GM21576 (cell line): ENCODE results near the gene PRDM15.

Source experiments
- ATAC-seq: cut with Tn5 transposase; IDR thresholded peaks from one replicate; pipeline ENCODE4 v1.9.1; 2021; ENCODE audit warnings: mild to moderate bottlenecking, moderate library complexity; ENCODE audit not compliant: unreplicated experiment

Gene PRDM15

DNA sequence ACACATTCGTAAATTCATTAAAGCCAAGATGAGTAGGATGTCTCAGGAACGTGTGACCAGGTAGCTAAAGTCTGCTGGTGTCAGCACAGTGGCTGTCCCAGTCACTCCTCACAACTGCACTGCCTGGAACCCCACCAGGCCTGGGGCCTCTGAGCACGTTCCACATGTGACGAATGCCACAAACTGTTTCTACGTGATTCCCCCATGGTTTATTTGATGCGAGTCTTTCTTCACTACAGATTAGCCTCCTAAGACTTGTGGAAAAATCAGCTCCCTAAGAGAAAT is 33.2 kb downstream of the PRDM15 start:
- no peak for ATAC-seq

DNA sequence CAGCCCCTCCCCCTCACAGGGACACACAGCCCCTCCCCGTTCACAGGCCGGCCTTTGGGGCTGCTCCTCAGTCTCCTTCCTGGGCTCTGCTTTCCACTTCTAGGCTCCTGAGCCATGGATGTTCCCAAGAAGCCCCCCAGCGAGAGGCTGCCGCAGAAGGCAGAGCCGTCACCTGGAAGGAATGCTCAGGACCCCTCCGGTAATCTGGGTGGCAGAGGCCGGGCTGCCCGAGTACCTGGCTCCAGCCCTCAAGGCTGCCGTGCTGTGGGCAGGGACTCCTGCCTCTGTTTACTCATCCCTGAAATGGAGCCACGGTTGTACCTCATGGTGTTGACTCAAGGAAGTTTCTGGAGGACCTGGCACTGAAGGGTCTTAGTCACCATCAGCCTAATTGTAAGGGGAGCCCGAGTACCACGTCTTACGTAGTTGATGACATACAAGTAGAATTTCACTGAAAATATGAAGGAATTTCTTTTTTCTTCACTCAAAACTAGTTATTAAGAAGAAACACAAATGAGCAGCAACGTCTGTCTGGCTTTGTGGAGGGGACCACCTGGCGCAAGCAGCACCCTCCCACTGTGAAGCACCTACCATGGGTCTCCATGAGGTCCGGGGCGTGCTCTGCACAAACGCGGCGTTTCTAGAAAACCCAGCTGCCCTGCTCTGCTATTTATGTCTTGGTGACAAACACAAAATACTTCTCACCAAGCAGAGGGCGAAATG is 33.7 kb downstream of the PRDM15 start:
- no peak for ATAC-seq

DNA sequence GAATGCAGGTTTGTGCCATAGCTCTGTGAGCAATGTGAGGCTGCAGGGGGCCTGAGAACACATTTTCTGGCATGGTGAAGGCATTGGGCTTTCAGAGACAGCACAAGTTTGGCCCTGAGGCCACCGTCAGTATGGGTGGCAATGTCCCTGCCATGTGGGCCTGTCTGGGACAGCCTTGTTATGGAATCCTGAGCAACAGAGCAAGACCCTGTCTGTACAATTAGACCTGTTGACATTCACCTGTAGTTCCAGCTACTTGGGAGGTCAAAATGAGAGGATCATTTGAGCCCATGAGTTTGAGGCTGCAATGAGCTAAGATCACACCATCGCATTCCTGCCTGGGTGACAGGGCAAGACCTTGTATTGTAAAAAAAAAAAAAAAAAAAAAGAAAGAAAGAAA is 35.6 kb downstream of the PRDM15 start:
- no peak for ATAC-seq

DNA sequence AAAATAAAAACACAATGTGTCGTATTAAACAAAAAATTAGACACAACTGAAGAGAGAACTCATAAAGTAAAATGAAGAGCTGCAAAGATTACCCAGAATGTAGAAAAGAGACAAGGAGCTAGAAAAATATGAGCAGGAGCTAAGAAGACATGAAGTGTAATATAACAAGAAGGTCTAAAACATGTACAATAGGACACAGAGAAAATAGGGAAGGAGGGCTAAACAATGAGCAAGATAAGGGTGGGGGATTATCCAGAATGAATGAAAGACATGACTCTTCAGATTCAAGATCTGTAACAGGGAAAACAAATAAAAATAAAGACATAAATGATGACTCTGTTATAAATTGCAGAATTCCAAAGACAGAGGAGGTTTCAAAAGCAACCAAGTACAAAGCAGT is 38.3 kb downstream of the PRDM15 start:
- no peak for ATAC-seq

DNA sequence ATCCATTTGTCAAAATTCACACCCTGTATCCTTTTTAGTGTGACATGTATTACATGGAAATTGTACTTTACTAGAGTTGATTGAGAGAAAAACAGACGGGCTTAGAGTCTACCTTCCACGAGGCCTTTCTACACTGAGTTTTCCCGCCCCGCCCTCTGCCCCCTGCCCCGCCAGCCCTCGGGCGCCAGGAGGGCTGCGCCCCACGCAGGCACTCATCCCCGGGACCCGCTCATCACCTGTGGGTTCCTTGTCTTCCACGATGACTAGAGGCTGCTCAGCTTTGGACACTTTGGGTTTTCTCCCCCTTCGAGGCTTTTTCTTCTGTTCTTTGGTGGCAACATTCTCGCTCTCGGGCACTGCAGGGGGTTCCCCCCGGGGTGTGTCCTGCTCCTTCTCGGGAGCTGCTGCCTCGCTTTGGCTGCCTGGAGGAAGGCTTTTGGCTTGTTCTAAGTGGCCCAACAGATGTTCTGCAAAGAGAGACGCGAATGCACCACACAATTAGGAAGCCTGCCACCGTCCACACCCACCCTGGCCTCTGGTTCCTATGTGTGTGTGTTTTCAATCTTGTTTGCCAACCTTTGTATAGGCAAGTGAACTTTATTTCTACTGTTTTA is 39.6 kb downstream of the PRDM15 start:
- ATAC-seq: no peak

DNA sequence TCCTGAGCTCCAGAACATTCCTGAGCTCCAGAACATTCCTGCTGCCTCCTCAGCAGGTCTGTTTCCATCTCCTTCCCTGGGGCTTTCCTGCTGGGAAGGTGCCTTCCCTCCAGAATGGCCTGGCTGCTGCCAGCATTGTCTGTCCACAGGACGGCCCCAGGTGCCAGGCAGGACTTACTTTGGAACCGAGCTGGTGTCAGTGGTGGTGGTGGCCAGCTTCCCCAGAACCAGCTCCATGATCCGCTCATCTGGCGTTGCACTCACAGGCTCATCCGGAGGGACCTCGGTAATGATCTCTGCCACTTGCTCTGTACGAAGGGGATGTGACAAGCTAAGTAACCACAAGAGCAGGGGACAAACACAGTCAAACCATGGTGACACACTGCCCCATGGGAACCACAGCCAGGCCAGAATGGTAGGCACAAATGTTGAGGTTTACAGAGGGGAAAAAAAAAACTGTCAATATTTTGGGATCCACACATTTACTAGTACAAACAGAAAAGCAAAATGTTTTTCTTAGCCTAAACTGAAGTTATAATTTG is 41.3 kb downstream of the PRDM15 start:
- no peak for ATAC-seq

DNA sequence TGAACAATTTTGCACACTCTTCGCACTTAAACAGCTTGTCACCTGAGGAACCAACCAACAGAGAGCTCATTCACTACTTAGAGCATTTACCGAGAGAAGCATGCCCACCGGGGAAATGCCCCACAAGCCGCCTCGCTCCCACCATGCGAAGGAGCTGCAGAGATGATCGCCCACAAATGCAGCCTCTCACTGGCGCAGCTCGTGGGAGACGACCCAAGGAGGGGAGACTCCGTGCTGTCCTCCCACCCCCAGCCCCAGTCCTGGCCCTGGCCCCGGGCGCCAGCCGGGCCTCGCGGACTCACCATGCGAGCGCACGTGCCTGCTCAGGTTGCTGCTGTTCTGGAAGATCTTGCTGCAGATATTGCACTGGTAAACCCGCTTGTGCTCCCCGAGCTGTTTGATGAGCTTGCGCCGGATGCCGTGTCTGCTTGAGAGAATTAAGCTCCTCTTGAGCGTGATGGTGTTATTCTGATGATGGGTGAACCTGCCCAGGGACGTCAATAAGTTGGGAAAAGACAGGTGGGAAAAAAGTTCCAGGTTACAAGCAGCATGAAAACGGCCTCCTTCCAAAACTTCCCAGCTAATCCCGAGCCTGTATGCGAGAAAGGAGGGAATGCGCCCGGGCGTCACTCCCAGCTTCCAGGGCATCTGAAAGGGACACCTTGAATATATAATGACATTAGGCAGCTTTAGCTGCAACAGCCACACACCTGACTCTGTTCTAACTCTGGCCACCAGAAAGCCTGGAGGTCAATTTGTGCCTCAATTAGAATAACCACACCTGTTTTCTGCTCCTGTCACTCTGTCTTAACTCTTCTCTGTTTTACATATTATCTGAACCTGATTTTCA is 42.8 kb downstream of the PRDM15 start:
- ATAC-seq: no peak

DNA sequence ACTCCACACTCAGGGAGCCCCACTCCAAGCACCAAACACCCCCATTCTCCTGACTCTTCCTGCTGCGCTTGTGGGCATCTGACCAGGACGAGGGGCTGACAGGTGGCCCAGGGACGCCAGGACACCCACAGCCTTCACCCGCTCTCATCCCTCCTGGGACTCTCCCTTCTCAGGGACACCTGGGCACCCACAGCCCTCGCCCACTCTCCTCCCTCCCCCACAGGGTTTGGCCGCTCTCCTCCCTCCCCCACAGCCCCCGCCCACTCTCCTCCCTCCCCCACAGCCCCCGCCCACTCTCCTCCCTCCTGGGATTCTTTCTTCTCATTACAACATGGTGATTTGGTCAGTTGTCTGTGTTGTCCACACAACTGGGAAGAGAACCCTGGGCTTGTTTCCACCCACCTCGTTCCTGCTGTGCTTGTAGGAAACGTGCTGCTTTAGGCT is 43.4 kb downstream of the PRDM15 start:
- no peak for ATAC-seq

DNA sequence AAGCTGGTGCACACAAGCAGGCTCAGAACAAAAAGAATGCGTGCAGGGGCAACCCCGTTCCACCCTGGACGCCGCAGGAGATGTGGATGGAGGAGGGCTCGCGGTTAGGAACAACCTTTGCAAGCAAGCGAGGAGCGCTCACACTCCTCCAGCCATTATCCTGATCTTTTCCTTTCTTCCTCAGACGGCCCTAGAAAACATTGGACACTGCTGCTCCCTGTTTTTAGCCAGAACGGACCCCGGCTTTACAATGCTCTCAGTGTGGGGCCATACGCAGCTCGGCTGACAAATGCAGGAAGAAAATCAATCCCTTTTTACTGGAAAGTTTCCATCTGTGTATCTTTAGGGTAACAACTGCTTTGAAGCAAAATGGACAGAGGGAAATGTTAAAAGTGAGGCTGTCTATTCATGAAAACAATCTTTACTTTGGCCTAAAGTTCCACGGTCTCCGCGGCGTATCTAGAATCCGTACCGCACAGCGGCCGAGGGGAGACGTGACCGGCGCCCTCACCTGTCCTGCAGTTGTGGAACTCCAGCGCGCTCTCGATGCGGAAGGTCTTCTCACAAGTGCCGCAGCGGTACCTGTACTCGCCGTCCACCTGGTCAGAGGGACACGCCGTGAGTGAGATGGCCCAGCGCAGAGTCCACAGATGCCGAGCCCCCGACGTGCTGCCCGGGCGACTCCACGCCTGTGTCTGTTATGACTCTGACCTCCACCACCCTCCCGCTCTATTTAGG is 44.0 kb downstream of the PRDM15 start:
- no peak for ATAC-seq

DNA sequence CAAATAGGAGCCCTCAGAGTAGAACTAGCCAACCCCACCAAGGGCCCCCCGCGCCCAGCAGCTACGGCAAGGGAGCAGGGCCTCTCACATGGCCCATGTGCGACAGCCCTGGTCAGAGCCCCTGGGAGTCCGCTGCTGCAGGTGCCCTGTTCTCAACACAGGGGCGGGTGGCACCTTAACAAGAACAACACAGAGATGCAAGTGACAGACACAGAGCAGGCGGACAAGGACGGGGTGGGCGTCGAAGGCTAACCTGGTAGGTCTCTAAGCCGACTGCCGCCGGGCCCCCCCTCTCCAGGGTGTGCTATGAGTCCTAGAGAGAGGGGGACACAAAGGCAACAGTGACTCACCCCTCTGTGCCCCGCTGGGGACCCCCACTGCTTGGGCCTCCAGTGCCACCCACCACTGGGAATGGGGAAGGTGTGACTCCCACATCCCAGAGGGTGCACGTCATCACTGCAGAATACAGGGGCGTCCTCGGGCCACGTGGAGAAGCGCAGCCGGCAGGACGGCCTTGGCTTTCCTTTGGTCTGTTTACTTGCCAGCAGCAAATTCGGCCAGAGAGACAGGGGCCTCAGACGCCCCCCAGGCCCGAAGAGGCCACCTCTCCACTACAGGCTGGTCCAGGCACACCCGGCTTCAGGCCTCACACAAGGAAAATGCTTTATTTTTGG is 44.8 kb downstream of the PRDM15 start:
- ATAC-seq: no peak

DNA sequence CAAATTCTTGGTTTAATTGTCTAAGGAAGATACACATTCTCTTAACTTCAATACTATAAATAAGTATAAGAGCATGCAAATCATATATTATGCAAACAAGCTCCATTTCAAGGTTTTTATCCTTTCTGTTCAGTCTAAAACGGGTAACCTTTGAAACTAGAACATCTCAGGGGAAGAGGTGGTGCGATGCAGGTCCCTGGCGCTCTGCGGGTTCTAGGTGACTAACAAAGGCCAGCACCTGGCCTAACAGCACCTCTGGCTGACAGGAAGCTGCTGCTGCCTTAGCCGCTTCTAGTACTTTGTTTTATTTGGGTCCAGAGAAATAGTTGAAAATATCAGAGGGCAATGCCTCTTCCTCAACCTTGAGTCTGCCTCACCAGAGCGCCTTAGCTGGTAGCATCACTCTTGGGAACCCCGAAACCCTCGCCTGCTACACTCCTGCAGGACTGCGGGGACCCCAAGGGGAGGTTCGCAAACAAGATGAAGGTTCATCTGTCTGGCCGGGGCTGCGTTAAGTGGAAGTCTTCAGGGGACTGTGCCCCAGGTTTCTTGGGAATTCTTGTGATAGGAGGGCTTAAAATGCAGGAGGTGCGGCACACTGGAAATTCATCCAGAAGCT is 45.5 kb downstream of the PRDM15 start:
- ATAC-seq: peak; percentile 62

DNA sequence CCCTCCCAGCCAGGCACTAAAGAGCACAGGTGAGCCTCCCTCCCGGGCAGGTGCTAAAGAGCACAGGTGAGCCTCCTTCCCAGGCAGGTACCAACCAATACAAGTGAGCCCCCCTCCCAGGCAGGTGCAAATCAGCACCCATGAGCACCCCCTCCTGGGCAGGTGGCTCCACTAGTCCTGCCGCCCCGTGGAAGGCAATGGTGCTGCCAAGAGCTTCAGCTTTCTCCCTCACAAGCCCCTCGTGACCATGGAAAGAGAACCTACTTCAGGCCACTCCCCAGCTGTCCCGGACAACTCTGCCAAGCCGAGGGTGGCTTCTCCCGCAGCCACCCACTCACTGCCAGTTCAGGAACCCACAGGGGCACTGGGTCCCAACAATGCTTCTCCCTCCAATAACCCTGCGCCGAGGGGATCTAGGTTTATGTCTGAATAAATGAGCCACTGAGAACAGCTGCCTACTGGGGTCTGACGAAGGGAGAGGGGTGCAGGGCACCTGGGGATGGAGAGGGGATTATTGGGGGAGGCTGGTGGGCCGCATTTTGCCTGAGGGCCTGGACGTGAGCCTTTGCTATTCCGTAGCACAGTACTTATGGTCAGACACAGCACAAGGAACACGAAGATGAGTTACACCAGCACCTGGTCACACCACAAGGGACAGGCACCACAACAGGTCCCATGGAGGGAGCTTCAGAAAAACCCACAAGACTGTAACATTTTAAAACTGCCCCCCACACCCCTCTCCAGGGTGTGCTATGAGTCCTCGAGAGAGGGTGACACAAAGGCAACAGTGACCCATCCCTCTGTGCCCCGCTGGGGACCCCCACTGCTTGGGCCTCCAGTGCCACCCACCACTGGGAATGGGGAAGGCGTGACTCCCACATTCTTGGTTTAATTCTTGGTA is 46.3 kb downstream of the PRDM15 start:
- ATAC-seq: peak; percentile 49

DNA sequence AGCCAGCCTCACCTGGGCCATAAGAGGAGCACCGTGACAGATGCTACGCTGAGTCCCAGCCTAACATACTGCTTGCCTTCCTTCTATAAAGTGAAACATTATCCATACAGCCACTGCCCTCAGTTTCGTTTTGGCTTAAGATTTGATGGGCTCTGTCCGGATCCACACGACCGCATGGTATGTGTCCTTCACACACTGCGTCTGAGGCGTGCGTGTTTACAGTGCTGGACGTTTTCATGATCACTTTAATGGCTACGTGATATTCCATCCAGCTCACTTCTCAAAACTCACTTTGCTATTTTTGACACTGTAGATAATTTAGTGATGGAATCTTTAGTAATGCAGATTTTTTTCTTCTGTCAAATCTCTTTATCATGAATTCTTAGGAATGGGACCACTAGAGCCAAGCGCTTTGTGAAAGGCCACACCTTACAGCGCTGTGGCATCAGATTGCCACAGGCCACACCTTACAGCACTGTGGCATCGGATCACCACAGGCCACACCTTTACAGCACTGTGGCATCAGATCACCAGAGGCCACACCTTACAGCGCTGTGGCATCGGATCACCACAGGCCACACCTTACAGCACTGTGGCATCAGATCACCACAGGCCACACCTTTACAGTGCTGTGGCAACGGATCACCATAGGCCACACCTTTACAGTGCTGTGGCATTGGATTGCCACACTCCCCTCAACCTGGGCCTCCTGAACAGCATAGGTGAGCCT is 47.1 kb downstream of the PRDM15 start:
- no peak for ATAC-seq

DNA sequence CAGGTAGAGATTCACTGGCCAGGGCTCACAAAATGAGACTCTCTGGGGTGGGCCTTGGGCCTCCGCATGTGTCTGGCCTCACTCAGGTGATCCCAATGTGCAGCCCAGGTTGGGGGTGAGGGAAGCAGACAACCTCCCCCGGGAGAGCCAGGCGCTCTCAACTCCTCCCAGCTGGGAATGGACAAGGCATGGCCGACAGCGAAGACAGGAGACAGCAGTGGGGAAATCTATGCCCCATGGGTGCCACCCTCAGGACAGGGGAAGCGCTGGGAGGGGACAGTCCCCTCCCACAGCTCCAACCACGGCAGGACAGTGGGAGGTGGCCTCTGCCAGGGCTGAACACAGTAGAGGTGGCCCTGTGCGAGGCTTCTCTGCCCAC is 47.7 kb downstream of the PRDM15 start:
- ATAC-seq: no peak

DNA sequence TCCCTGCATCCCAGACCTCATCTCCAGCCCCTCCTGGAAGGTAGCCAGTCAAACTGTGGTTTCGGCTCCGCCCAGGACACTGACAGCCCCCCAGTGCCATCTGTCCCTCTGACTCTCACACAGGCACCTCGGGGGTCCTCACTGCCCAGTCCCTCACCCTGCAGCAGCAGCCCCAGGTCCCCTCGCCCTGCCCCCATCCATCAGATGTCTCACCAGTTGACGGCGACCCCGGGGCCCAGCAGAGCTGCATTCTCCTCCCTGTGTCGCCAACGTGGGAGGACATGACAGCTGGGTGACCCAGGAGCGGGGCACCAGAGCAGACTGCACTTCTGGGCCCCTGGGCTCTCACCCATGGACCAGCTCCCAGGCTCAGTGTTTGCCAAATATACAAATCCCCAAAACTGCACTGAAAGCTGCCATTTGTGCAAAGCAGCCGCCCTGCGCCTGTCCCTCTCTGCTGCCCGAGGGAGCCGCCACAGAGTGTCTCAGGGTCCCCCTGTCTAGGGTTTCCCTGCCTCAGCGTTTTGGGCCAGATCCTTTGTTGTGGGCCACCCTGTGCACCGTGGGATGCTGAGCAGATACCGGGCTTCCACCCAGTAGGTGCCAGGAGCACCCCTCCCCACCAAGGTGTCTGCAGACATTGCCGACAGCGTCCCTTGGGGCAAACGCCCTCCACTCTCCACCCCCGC is 48.2 kb downstream of the PRDM15 start:
- ATAC-seq: no peak

DNA sequence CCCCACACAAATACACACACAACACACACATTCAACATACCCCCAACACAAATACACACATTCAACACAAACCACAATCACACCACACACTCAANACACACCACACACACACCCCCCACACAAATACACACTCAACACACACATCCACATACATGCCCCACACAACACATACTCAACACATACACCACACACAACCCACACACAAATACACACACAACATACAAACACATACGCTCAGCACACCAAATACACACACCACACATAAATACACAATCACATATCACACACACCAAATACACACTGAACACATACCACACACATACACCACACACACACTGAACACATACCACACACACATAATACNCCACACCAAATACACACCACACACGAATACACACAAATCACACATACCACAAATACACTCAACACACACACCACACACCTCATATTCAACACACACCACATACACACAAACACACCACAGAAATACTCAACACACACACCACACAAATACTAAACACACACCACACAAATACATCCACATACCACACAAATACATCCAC is 48.9 kb downstream of the PRDM15 start:
- no peak for ATAC-seq

DNA sequence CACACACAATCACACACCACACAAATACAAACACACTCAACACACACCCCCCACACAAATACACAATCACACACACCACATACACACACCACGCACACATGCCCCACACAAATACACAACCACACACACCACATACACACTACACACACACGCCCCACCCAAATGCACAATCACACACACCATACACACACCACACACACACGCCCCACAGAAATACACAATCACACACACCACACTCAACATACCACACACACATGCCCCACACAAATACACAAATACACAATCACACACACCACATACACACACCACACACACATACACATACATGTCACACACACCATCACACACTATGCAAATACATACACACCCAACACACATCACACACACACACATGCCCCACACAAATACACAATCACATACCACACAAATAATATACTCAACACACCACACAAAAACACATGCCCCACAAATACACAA is 50.2 kb downstream of the PRDM15 start:
- no peak for ATAC-seq
